HG02840 (cell line): ENCODE results near the gene PEAK1.

Source experiments
- ATAC-seq: cut with Tn5 transposase; IDR thresholded peaks from one replicate; pipeline ENCODE4 v1.9.1; 2021; ENCODE audit warnings: mild to moderate bottlenecking, moderate library complexity, moderate number of reproducible peaks; ENCODE audit not compliant: unreplicated experiment, low FRiP score

PEAK1 gene

DNA sequence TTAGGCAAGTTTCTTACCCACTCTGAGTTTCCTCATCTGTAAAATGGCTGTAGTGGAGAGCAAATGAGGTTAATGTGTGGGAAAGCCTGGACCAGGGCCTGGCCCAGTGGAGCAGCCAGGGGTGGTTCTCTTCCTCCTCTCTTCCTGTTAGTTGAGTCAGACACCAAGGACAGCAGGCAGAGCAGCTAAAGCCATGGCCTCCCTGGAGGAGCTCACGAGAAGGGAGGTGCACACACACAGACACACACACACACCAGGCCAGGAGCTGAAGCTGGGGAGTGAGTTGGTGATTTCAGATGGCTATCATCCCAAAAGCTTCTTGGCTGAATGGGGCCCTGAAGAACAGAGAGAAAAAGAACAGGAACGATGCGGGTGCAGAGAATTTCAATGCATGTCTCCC, 315.7 kb downstream of the PEAK1 start:
- no peak for ATAC-seq

- no peak for ATAC-seq
Measured at GRCh38 chr15:77099741-77100463, 320.0 kb downstream of the PEAK1 start.

GRCh38 chr15:77098572-77098971, 321.3 kb downstream of the PEAK1 start:
- no peak for ATAC-seq

DNA sequence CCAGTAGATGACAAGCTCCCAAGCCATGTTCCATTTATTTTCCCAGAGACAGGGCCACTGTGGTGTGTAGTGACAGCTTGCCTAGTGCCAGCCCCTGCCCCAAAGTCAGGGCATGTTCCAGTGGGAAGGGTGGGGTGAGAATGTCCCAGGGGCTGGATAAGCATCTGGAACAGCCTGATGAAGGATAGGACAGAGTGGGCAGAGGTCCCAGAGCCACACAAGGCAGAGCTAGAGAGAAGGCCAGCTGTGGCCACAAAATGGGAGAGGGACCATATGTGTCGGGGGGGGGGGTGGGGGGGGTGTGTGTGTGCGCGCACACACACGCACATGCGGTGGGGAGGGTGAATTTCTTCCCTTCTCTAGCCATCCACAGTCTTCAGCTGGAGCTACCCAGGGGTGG, 322.0 kb downstream of the PEAK1 start:
- ATAC-seq: no peak

- no peak for ATAC-seq
Measured at GRCh38 chr15:77097248-77097721, 322.6 kb downstream of the PEAK1 start.

DNA sequence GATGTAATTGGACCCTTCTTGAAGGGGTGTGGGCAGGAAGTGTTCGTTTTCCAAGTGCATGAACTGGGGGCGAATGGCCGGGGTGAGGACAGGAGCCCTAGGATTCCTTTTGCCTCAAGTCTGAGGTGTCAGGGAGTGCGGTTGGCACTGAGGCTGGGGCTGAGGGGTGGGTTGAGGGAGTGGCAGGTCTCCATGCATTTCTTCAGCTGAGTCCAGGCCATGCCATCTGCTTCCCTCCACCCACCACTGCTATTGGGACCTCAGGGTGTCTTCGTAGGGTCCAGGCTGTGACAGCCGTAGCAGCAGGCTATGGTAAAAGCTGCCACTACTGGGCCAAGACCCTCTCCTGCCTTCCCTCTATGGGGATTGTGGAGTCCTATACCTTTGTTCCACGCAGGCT, 323.4 kb downstream of the PEAK1 start:
- no peak for ATAC-seq

DNA sequence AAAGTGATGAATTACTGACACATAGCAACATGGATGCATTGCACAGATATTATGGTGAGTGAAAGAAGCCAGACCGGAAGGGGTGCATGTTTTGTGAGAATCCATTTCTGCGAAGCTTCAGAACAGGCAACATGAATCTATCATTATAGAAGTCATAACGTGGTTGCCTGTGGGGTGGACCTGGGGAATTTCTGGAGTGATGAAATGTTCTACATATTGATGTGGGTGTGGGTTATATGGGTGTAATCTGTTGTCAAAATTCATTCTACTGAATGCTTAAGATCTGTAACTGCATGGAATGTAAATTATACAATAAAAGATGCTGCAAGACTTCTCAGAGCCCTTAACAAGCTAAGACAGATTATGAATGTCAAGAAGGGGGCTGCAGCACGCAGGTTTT, 323.8 kb downstream of the PEAK1 start:
- no peak for ATAC-seq

- no peak for ATAC-seq
Measured at GRCh38 chr15:77094397-77095030, 325.4 kb downstream of the PEAK1 start.

DNA sequence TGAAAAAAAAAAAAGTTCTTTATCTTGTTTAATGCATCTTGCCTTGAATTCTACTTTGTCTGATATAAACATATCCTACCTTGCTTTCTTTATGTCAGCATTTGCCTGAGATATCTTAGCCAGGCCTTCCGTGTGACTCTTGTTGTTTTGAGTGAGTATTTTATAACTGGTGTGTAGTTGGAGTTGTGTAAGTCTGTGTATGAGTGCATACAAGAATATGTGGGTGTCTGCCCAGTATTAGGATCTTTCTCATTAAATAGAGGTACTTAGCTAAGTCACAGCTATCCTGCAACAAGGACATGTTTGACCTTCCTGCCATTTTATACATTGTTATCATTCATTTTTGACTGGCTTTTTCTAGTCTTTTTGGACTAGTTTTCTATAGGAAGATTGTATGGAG, 326.5 kb downstream of the PEAK1 start:
- ATAC-seq: no peak

DNA sequence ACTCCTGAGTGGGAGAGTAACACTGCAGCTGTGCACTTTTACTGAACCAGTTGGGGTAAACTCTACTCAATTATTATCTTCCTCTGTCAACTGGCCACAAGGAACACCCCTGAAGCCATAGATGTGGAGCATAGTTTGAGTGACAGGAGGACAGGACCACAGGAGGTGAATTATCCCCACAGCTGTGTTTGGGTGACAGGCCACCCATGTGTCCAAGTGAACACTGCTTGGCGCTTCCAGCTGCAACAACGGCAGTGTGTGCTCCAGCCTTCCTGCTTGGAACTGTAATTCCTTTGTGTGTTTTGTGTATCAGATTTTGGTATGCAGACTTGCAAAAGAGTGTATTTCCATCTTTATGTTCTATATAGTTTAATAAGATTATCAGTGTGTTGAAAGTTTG, 328.8 kb downstream of the PEAK1 start:
- no peak for ATAC-seq

DNA sequence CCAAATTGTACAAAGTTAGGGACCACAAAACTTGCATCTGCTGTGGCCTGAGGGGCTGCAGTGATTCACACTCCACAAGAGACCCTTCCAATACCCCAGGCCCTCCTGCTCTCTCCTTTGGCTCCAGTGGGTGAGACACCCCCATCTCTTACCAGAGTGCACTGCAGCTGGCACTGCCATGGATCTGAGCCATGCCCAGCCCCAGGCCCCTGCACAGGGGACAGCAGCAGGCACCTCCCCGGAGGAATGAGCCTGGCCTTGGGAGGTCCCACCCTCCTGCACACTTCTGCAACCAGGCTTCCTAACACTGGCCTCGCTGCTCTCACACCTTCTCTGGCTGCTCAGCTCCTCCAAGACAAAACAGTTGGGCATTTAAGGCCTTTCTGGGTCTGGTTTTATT, 332.7 kb downstream of the PEAK1 start:
- no peak for ATAC-seq

DNA sequence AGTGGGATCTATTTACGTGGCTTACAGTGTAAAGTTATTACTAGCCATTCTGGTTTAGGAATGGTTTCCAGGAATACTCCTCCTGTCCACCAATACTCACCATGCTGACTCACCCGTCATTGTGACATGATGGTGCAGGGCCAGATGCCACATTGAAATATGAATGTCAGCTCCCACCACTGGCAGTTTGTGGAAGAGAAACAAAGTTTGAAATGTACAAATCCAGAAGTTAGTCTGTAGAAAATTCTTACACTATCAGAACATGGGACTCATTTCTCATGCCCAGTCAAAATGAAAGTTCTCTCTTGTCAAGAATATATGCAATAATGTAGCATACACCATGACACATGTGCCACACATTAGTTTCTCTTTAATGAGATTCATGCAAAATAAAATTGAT, 334.6 kb downstream of the PEAK1 start:
- ATAC-seq: no peak

DNA sequence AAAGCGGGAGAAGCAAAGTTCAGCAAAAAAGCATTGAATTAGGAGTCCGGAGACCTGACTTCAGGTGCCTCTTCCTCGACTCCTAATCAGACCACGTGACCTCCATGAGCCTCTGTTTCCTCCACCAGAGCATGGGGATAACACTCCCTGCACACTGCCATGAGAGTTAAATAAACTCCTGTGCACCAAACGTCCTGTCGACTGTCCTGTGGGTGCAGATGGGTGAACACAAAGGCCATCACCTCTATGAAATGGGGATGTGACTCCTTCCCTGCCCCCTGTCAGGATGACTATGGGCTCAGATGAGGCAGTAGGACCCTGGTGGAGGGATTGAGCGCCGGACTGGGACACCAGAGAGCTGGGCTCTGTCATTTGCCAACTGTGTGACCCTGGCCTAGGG, 335.5 kb downstream of the PEAK1 start:
- no peak for ATAC-seq

- ATAC-seq: peak; percentile 75
Measured at GRCh38 chr15:77083381-77084160, 336.3 kb downstream of the PEAK1 start.

GRCh38 chr15:77081971-77082370, 337.9 kb downstream of the PEAK1 start:
- no peak for ATAC-seq

DNA sequence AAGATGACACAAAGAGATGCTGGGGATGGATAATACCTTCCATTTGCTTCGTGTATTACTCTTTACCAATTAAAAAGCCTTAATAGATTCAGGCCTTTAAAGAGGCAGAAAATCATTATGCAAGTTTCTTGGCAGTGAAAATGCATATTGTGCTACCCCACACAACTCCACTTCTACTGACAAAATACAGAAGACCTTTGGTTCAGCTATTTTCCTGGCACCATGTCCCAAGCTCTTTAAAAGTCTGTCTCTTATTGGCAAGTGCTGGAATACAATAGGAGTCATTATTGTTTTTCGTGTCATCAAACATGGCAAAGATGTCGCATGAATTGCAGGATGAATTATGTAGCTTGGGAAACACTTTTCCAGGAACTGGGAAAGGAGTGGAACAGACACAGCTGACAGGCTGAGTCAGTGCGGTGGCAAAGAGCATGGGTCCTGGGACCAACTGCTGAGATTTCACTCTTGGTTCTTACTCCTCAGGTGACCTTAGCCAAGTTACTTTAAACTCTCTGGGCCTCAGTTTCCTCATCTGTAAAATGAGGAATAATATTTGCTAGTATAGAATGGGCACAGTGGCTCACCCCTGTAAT, 343.5 kb downstream of the PEAK1 start:
- no peak for ATAC-seq

DNA sequence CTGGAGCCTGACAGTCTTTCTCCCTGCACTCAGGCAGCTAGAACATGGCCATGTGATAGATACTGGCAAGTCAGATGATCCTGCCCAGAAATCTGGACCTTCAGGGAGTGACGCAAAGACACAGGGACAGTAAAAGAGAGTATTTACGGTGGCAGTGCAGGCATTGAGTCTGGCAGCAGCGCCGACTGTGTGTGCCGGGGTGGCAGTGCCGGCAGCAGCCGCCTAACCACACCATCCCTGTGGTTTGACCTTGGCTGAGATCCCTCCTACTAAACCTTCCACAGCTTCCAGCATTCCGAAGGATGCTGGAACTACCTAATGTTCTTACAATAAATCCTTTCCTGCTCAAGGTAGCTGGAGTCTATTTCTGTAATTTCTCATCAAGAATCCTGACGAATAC, 344.4 kb downstream of the PEAK1 start:
- no peak for ATAC-seq

- no peak for ATAC-seq
Measured at GRCh38 chr15:77074350-77074749, 345.6 kb downstream of the PEAK1 start.

- ATAC-seq: no peak
Measured at GRCh38 chr15:77071305-77072223, 348.3 kb downstream of the PEAK1 start.
